Activated gamma-delta T cell (primary cell): ENCODE results near the gene XCL1.
"Not testable (repeated sequence)": the region's sequence is repeated elsewhere in the genome, so short reads cannot be mapped to it uniquely, and the experiment has no call there.

Experiments used
- DNase-seq: peaks from one replicate; lab custom pipeline; 2025; lab: John Stamatoyannopoulos, UW
- total RNA-seq, 2 donors: gene quantifications; one replicate each; lab custom pipeline; 2026; lab: John Stamatoyannopoulos, UW

Gene XCL1, protein sequence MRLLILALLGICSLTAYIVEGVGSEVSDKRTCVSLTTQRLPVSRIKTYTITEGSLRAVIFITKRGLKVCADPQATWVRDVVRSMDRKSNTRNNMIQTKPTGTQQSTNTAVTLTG
- 11.8 to 24.0 reads per million in 2 donors for total RNA-seq

DNA sequence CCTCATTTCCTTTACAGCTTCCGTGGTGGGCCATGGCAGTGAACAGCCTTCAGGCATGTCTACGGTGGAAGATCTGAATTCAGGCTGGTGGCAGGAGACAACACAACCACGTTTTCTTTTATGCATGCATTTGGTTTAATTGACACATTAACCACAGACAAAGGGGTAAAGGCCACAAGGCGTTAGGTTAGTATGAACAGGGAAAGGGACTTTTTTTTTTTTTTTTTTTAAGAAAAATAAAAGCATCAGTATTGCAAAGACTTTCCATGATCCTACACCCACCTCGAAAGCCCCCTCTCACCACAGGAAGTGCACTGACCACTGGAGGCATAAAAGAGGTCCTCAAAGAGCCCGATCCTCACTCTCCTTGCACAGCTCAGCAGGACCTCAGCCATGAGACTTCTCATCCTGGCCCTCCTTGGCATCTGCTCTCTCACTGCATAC, at the start of gene XCL1:
Gene XCL1 (plus strand): TSS at position 361 of the 444 bp plus-strand sequence. CDS start 33 bp downstream, at position 394.
- DNase-seq, result not testable (repeated sequence)

DNA sequence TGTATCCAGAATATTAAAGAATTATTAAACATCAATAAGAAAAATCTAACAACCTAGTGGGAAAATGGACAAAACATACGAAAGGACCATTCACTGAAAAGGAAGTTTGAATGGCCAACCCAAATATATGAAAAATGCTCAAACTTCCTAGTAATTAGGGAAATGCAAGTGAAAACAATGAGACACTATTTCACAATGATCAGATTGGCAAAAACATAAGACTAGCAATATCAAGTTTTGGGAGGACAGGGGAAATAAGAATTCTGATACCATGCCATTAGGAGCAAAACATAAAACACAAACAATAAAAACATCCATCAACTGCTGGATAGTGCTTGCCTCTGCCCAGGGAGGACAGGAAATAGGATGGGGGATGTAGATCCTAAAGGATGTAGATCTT, 46.9 kb upstream of the XCL1 start:
- DNase-seq, result no peak

DNA sequence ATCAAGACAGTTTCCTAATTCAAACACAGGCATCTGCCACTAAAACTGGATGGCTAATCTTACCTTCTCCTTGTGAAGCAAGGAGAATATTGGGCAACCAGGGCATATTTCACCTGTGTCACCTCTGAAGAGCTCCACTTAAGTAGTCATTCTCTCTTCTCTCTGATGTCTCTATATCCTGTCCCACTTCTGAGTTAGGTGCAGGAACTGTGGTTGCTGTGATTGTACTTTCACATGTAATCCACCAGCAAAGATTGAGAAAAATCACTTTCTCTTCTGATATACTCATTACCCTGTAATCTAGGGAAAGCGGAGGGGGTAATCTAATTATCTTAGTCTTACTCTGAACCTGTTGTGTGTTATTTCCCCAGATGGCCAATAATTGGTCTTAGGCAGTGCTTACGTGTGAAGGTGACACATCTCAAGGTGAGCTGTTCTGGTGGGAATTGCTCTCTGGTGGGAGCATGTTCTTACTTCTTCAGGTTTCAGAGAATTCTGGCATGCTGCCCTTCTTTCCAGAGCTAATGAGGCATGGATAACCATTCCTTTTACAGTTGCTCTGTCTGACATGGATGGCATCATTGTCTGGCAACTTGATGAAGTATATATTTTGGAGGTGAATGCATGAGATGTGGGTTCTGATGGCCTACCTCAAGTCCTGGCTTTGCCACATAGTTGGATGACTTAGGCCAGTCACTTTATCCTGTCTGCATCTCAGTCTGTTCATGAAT, 44.6 kb upstream of the XCL1 start:
- DNase-seq, result no peak

DNA sequence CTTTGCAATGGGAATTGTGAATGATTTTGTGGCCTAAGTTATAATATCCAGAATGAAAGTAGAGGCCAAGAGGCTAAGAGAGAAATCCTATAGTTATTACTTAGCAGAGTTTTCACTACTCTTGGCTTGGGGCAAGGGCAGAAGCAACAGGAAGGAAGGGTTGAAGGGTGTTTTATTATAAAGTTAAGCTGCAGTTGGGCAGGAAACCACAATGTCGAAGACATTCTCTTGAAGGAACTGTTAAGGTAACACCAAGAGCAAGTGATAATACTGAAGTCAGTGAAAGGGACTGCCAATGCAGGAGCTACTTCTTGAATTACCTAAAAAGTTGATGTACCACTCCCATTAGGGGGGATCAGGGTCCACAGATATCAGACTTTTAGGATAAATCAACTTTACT, 40.9 kb upstream of the XCL1 start:
- DNase-seq, result no peak

DNA sequence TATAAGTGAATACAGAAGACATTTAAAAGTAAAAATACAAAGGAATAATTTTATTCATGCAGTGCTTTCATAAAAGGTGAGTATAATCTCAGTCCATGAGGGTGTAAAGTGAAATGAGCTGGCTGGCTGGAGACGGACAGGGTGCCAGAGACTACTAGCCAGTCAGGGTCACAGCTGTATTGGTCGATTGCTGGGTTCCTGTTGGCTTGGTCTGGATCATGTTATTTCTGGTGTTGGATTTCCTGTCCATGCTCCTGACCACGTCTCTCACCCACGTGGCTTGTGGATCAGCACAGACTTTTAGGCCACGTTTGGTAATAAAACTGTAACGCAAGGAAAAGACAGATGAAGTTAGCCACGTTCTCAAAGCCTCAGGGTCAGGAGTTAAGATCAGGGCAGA, 35.6 kb upstream of the XCL1 start:
- not testable (repeated sequence) for DNase-seq

DNA sequence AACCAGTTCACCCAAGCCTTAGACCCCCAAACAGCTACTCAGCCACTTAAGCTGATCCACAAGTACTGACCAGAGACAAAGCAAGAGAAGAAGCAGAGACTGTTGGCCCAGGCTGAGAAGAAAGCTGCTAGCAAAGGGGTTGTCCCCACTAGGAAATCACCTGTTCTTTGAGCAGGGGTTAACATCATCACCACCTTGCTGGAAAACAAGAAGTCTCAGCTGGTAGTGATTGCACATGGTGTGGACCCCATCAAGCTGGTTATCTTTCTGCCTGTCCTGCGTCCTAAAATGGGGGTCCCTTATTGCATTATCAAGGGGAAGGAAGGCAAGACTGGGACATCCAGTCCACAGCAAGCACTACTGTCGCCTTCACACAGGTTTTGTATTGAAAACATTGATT, 33.4 kb upstream of the XCL1 start:
- DNase-seq, result not testable (repeated sequence)

DNA sequence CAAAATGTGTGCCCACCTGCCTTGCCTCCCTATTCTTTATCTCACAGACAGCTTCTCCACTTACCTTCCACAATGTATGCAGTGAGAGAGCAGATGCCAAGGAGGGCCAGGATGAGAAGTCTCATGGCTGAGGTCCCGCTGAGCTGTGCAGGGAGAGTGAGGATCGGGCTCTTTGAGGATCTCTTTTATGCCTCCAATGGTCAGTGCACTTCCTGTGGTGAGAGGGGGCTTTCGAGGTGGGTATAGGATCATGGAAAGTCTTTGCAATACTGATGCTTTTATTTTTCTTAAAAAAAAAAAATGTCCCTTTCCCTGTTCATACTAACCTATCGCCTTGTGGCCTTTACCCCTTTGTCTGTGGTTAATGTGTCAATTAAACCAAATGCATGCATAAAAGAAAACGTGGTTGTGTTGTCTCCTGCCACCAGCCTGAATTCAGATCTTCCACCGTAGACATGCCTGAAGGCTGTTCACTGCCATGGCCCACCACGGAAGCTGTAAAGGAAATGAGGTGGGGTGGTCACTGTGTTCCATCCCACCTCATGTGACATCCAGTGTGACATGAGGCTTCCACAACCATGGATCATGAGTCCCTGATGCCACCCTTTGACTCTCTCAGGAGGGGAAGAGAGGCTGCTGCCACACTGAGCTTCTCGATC, 32.4 kb upstream of the XCL1 start, which contains the start of gene XCL2:
Gene XCL2 (minus strand): TSS at position 158 of the 659 bp plus-strand sequence. CDS start 33 bp downstream, at position 125.
- not testable (repeated sequence) for DNase-seq

DNA sequence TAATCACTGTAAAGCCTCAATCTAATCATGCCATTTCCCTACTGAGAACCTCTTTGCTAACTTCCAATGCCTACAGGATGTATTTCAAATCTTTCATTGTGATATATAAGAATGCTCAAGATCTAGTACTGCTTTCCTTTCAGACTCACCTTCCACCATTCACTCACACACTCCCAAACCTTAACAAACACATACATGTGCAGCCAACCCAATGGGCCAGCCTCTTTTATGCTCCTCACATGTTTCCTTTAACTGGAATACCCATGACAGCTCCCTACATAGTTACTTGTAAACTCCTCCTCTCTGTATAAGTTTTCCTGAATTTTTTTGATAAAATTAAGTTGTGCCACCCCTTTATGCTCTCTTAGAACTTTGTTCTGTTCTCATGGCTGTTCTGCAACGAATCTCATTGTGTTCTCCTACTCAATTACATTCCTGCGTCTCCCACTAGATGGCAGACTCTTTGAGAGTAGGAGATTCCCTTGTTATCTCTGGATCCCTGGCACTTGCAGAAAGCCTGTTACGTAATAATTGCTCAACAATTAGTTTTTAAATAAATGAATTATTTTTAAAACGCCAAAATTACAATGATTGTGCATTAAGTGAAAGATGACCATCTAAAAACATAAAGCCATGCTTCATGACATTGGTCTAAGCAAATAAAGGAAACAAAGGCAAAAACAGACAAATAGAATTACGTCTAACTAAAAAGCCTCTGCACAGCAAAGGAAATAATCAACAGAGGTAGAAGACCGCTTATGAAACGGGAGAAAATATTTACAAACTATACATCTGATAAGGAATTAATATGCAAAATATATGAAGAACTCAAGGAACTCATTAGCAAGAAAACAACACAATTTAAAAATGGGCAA, 30.5 kb upstream of the XCL1 start:
- not testable (repeated sequence) for DNase-seq

DNA sequence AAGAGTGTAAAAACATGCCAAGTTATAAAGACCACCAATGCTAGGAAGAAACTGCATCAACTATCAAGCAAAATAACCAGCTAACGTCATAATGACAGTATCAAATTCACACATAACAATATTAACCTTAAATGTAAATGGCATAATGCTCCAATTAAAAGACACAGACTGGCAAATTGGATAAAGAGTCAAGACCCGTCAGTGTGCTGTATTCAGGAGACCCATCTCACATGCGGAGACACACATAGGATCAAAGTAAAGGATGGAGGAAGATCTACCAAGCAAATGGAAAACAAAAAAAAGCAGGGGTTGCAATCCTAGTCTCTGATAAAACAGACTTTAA, 29.9 kb upstream of the XCL1 start:
- not testable (repeated sequence) for DNase-seq

DNA sequence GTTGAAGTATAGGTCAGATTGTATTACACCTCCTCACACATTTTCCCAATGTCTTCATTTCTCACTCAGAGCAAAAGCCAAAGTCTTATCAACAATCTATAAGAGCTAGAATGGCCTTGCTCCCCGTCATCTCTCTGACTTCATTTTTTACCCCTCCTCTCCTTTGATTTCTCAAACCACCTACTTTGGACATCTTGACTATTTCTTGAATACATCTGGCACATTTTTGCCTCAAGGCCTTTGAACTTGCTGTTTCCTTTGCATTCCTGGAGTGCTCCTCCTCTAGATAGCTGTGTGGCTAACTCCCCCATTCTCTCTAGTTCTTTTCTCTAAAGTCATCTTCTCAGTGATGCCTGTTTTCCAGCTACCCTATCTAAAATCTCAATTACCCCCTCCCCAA, 25.4 kb upstream of the XCL1 start:
- DNase-seq, result no peak

DNA sequence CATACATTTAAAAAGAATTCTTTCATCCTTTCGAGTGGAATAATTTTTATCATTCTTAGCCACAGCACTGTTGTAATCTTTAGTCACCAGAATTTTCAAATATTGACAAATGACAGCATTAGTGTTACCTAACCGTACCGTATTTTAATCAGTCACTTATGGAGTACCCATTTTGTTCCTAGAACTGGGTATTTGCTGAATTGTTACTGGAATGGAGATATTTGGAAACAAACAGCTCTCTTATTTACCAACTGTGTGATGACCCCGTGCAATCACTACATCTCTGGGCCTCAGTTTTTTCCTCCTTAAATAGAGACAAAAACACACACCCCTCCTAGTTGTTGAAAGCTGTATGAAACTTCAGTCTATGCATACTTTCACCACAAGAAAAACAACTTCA, 24.7 kb upstream of the XCL1 start:
- DNase-seq, result no peak

DNA sequence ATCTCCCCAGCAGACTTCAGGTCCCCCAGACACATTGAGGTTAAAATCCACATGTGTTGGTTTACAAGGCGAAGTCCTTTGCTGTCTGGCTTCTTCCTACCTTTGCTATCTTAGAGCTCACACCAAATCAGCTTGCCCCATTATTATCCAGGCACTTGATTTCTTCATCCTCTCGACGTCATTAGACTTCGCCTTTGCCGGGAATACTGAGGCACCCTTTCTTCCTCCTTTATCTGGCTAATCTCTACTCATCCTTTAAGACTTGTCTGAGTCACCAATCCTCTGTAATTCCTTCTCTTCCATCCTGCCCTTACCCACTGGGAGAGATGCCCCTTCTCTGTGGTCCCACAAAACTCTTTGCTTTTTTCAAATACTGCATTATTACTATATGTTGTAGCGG, 23.4 kb upstream of the XCL1 start:
- no peak for DNase-seq

DNA sequence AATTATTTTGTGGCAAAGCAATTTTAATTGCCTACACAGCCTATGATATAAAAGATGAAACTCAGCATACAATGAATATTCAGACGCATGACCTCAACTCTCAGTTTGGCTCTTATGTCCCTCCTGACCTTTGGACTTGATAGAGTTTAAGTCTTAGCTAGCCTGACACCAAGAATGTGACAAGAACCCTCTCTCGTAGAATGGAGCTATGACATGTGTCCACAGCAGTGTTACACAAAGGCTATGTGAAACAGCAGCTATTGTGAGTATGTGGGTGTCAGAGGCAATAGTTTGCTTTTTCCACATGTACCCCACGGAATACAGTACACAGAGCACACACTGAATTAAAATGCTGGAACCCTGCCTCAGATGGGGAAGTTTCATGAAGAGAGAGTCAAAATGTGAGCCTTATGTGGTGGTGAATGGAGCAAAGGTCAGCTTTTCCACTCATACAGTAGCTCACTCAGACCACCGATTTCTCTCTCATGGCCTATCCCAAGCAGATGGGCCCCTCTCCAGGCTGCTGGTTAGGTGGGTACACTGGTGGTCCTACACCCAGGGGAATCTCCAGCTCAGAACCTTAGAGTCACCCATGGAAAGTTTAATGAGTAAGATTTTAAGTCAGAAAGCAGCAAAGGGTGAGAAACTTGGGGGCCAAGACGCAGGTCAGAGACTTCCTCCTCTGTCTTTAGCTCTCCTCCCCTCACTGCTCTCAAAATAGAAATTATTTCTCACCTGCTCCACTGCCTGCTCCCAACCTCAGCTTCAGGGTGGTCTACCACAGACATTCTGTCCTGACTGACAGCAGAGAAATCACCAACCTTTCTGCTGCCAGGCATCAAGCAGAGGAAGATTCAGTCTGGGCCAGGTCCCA, 22.5 kb upstream of the XCL1 start:
- no peak for DNase-seq

DNA sequence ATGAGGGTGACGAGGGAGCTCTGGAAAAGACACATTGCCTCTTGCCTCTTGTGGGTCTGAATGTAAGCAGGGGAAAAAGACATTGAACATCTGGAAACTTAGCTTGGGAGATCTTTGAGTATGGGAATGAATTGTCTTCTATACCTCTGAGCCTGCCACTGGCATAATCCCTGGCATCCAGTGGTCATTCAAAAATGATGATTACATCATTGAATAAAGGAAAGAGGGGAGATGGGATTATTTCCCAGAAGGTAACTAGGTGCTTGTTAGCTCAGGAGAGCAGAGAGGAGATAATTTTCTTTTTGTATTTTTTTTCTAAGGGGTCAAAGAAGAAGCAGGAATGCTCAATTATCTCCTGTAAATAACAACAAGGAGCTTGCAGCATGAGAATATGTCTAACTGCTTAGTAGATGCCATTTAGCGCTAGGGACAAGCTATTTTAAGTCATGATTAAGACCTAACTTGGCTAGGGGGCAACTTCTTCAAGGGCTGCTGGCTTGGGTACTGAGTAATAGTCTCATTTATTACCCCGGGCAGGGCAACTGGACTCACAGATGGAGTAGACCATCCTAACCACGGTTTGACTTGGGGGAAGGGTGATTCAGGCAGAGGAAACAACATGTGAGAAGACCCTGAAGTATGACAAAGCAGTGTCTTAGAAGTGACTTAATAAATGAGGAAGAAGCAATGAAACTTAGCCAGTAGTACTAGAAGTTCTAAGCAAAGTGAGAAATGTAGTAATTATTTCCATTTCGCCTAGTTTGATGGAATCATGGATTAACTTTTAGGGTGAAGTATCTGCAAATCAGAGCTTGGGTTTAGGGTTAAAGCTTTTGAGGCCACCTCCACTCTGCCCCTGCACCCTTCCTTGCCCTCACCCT, 21.6 kb upstream of the XCL1 start:
- DNase-seq, result no peak

DNA sequence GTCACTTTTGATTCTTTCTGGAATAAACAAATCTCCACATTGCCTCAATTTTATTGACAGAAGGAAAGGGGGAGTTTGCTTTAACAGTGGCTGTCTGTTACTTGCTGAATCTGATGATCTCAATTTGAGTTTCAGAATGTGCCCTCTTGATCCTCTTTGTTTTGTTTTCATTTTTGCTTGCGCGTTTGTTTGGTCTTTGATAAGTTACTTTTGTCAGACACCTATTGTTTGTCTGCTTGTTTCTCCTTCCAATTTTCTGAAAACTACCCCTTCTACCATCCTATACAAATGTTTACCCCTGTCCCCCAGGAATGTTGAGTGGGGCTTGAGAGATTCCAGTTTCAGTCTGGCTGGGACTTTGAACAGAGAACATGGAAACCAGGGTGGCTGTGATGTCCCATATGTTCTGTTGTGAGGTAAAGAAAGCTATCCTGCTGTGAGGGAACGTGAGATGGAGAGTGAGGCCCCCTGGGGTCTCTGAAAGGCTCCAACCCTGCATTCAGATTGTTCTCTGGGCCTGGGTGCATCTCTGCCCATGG, 20.8 kb upstream of the XCL1 start:
- DNase-seq, result no peak

DNA sequence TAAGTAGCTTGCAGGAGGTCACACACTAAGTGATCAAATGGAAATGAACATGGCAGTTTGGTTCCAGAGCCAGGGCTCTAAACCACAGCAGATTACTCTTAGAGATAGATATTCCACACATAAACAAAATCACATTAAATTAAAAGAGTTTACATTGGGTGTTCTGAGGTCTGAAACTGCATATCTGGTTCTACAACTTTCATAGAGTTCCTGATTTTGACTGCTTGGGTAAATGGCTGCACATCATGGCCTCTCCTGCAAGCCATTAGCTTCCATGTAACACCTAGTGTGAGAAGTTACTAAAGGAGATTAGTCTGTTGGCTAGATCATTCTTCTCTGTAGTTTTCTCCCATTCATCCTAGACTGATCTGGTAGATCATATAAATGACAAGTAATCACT, 19.8 kb upstream of the XCL1 start:
- DNase-seq, result no peak

DNA sequence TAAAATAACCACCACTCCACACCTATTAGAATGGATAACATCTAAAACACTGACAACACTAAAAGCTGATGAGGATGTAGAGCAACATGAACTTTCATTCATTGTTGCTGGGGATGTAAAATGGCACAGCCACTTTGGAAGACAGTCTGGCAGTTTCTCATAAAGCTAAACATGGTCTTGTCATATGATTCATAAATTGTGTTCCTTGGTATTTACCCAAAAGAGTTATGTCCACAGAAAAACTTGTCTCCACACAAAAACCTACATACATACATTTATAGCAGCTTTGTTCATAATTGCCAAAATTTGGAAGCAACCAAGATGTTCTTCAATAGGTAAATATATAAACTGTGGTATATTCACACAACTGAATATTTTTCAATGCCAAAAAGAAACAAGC, 16.0 kb upstream of the XCL1 start:
- no peak for DNase-seq

DNA sequence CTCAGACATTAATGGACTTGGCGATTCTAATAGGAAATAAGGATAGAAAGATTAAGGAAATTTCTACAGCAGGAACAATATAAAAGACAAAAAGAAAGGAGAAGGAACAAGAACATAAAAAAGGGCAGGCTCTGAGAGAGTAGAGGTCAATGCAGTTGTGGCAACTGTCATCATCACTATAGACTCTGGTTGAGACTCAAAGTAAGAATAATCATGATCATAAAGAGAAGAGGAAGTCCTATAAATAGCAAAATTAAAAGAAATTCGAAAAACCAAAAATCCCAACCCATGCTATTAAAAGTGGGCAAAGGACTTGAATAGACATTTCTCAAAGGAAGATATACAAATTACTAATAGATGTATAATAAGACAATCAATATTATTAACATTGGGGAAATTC, 14.4 kb upstream of the XCL1 start:
- no peak for DNase-seq

DNA sequence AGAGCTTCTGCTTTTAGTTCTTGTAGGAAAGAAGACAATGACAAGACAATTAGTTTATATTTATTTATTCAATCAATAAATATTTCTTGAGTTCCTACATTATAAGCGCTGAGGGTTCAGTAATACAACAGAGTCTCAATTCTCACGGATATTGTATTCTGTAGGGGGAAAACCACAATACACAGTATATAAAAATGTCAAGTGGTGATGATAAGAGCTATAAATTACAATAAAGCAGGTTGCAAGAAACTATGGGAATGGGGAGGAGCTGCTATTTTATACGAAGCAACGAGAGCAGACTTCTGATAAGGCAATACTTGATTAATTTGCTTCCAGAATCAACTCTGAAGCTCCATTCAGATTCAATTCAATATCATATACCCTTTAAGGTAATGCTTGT, 10.6 kb upstream of the XCL1 start:
- no peak for DNase-seq

DNA sequence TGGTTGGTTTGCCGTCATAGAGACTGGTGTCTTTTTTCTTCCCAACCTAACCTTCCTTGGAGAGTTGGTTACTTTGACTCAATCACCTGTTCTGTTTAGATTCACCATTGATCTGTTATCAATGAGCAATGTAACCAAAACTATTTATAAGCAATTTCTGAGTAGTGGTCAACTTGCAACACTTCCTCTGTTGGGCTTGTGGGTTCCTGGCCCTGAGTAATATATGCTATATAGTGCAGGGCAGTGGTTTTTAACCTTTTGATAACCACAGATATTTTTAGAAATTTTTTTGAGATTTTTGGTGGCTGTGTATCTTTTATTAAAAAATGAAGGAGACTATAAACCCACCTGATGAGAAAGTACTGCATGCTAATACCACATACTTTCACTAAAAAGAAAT, 9.4 kb upstream of the XCL1 start:
- DNase-seq, result no peak
